Osteocyte (in vitro differentiated cells): ENCODE data around the gene MBD4. TPM values are rescaled to one million over a fixed set of nuclear protein-coding genes. Genes with fewer than 3 reads are reported as not detected.

ENCODE experiments used
- DNase-seq: peaks from one replicate; pipeline ENCODE4 v3.0.0; 2021; ENCODE audit warnings: mixed read lengths; ENCODE audit not compliant: unreplicated experiment; ENCODE audit errors: extremely low spot score
- H3K27ac Mint-ChIP-seq: one replicate; pipeline ENCODE4 v1.8.0; 2021; ENCODE audit warnings: mild to moderate bottlenecking, mixed read lengths; ENCODE audit not compliant: unreplicated experiment
- H3K27me3 Mint-ChIP-seq: one replicate; pipeline ENCODE4 v1.8.0; 2021; ENCODE audit warnings: mixed read lengths; ENCODE audit not compliant: unreplicated experiment
- H3K36me3 Mint-ChIP-seq: one replicate; pipeline ENCODE4 v1.8.0; 2021; ENCODE audit warnings: mixed read lengths; ENCODE audit not compliant: unreplicated experiment
- H3K4me1 Mint-ChIP-seq: one replicate; pipeline ENCODE4 v1.8.0; 2021; ENCODE audit warnings: mixed read lengths; ENCODE audit not compliant: unreplicated experiment
- H3K4me3 Mint-ChIP-seq: one replicate; pipeline ENCODE4 v1.8.0; 2021; ENCODE audit warnings: mild to moderate bottlenecking, moderate library complexity, mixed read lengths; ENCODE audit not compliant: unreplicated experiment
- H3K9me3 Mint-ChIP-seq: one replicate; pipeline ENCODE4 v1.8.0; 2021; ENCODE audit warnings: mixed read lengths; ENCODE audit not compliant: unreplicated experiment
- total RNA-seq: library from RNA; stranded (reverse); gene quantifications from 2 replicates; pipeline ENCODE4 v1.2.1, GENCODE V29; 2021
- TF ChIP-seq, protein P1 (sequence below): fragments of 200-600 bp; sonication (generic); IDR thresholded peaks from 2 replicates; pipeline ENCODE4 v1.5.0; 2021; ENCODE audit warnings: antibody characterized with exemption, mild to moderate bottlenecking, moderate library complexity

The MBD4 gene
- total RNA-seq, 1 donor from 2014 or later: 24.2 TPM

DNA sequence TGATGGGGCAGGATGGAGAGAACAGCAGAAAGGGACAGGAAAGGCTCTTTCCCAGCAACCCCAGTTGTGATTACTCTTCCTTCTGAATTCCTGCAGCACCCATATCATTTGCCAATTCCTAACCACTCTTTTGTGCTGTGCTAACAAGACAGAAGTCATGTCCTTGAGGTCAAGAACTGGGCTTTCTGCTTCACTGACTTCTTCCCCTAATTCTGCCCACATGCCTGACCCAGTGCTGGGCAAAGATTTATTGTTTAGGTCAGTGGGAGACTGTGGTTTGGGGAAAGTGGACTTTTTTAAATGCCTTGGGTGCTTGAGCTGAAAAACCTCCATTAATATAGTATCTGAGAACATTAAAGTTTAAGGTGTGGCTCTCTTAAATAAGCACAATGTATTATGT, 7.1 kb downstream of the MBD4 start:
- no peaks in the 10 kb centered on the region for H3K9me3 Mint-ChIP-seq
- peaks cover 39% of the 10 kb centered on the region for H3K36me3 Mint-ChIP-seq
- DNase-seq: no peak
- peaks cover 22% of the 10 kb centered on the region for H3K4me1 Mint-ChIP-seq
- peaks cover 4% of the 10 kb centered on the region for H3K27me3 Mint-ChIP-seq
- H3K27ac Mint-ChIP-seq: no peak overlapping the region
- H3K4me3 Mint-ChIP-seq: no peak overlapping the region
- TF ChIP-seq, protein P1, sequence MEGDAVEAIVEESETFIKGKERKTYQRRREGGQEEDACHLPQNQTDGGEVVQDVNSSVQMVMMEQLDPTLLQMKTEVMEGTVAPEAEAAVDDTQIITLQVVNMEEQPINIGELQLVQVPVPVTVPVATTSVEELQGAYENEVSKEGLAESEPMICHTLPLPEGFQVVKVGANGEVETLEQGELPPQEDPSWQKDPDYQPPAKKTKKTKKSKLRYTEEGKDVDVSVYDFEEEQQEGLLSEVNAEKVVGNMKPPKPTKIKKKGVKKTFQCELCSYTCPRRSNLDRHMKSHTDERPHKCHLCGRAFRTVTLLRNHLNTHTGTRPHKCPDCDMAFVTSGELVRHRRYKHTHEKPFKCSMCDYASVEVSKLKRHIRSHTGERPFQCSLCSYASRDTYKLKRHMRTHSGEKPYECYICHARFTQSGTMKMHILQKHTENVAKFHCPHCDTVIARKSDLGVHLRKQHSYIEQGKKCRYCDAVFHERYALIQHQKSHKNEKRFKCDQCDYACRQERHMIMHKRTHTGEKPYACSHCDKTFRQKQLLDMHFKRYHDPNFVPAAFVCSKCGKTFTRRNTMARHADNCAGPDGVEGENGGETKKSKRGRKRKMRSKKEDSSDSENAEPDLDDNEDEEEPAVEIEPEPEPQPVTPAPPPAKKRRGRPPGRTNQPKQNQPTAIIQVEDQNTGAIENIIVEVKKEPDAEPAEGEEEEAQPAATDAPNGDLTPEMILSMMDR: no peak

DNA sequence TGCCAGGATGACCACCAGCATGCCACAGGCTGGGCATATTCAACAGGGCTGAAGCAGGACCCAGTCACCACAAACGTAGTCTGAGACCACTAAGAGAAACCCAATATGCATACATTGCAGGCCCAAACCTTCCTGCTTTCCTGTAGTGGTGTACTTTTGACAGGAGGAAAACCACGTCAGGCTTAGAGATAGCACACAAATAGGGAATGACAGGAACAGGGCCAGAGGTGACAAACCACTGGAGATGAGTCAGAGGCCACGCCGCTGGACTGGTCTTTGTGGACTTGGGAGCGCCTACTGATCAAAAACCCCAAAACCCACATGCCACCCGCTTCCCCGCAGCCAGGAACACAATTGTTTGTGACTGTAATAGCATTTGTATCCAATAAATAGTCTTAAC, 7.7 kb downstream of the MBD4 start:
- Mint-ChIP-seq H3K36me3 (peaks cover 37% of the 10 kb centered on the region), H3K27me3 (peaks cover 6% of the 10 kb centered on the region), H3K4me3 (no peak overlapping the region), H3K4me1 (peaks cover 21% of the 10 kb centered on the region), H3K27ac (no peak overlapping the region), H3K9me3 (no peaks in the 10 kb centered on the region)
- TF ChIP-seq, protein P1: no peak
- no peak for DNase-seq

DNA sequence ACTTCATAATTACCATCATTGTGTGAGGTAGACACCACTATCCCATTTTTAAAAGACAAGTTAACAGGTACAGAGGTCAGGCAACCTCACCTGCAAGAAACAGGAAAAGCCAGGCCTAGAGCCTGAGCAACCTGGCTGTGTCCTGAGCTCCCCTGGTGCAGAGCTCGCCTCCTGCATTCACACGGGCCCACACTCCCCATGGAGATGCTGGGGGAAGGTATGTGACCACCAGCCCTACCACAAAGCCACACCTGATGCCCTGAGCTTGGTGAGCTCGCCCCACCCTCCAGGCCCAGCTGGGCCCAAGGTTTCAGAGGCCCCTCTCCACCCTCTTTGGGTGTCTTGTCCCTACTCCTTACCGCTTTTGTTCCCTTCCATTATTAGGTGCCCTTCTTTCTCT, 10.1 kb downstream of the MBD4 start:
- peaks cover 11% of the 10 kb centered on the region for H3K27me3 Mint-ChIP-seq
- H3K9me3 Mint-ChIP-seq: no peaks in the 10 kb centered on the region
- H3K4me3 Mint-ChIP-seq: no peak overlapping the region
- H3K36me3 Mint-ChIP-seq: peaks cover 22% of the 10 kb centered on the region
- DNase-seq: no peak
- TF ChIP-seq, protein P1: no peak
- H3K4me1 Mint-ChIP-seq: peaks cover 12% of the 10 kb centered on the region
- H3K27ac Mint-ChIP-seq: no peak overlapping the region

DNA sequence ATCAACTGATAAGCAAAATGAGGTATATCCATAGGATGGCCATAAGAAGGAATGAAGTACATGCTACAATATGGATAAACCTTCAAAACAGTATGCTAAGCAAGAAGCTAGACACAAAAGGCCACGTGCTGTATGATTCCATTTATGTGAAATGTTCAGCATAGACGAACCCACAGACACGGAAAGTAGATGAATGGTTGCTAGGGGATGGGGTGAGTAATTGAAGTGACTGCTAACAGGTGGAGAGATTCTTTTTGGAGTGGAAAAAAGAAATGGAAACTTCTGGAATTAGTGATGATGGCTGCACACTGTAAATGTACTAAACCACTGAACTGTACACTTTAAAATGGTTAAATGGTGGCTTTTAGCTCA, 10.7 kb downstream of the MBD4 start:
- Mint-ChIP-seq H3K9me3 (no peaks in the 10 kb centered on the region), H3K36me3 (peaks cover 22% of the 10 kb centered on the region), H3K4me1 (peaks cover 12% of the 10 kb centered on the region), H3K27me3 (peaks cover 11% of the 10 kb centered on the region), H3K4me3 (peak overlapping the region; percentile 83), H3K27ac (peak overlapping the region; percentile 79)
- TF ChIP-seq, protein P1: no peak
- no peak for DNase-seq

DNA sequence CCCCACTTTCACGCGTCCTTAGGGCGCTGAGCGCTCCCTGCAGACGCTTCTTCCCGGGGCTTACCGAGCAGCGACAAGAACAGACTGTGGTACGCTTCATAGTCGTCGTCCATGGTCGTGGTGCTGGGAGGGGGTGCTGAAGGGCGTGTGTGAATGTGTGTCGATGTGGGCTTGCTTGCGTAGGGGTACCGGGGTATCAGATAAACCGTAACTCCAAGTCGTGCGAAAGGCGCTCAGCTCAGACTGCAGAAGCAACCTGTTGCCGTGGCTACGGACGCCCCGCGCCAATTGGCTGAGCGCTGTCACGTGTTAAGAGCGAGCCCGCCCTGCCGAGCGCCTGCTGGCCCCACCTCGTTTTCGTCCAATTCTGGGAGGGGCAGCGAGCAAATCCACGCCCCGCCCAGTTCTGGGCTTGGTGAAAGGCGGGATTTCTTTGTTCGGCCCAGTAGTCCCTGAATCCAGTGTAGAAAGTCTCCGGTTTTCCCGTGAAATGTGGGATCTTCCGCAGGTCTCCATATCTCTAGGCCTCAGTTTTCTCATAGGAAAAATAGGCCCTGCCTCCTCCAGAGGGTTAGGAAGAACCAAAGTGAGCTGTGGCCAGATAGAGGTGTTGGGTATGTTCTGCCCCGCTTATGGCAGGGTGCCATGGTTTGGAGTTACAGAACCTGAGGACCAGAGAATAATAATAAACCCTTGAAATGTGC, 11.2 kb downstream of the MBD4 start, which contains the start of gene EFCAB12:
Gene EFCAB12 (minus strand): TSS at position 261 of the 704 bp plus-strand sequence. CDS start 148 bp downstream, at position 113.
- TF ChIP-seq, protein P1: no peak
- Mint-ChIP-seq H3K4me1 (peaks cover 12% of the 10 kb centered on the region), H3K27me3 (peaks cover 14% of the 10 kb centered on the region), H3K27ac (peak within 1 kb of the TSS; percentile 79), H3K9me3 (no peaks in the 10 kb centered on the region), H3K36me3 (peaks cover 17% of the 10 kb centered on the region), H3K4me3 (peak within 1 kb of the TSS; percentile 83)
- DNase-seq: peak; percentile 96
